Bronchial epithelial cell (primary cell): ENCODE results near the gene PLIN1. TPM values are rescaled to one million over a fixed set of nuclear protein-coding genes. Genes with fewer than 3 reads are reported as not detected.

Source experiments
- DNase-seq: peaks from one replicate; pipeline ENCODE4 v3.0.0-alpha.2; 2010; ENCODE audit warnings: low read depth
- FAIRE-seq: peaks from 2 replicates; lab custom pipeline; 2011; peaks lifted over from hg19 to GRCh38; lab: Jason Lieb, UNC
- H3K27me3 ChIP-seq: 2 replicates; pipeline ENCODE4 v1.5.1; 2011; ENCODE audit warnings: low read length; ENCODE audit not compliant: control insufficient read depth, insufficient read depth
- H3K36me3 ChIP-seq: 2 replicates; pipeline ENCODE4 v1.5.1; 2011; ENCODE audit warnings: low read length; ENCODE audit not compliant: control insufficient read depth, insufficient read depth
- H3K4me3 ChIP-seq: 2 replicates; pipeline ENCODE4 v1.5.1; 2011; ENCODE audit warnings: mild to moderate bottlenecking, low read depth, low read length, control low read depth
- CTCF ChIP-seq: IDR thresholded peaks from 2 replicates; pipeline ENCODE4 v1.5.1; 2011; ENCODE audit warnings: mild to moderate bottlenecking, moderate library complexity, low read length, control low read depth, inconsistent platforms; ENCODE audit not compliant: insufficient read depth, severe bottlenecking
- total RNA-seq: library from RNA; depleted of rRNA; stranded (reverse); fragments of >200 nt; gene quantifications from 2 replicates; pipeline ENCODE4 v1.2.1, GENCODE V29; 2014

Gene PLIN1
- total RNA-seq, 1 donor from 2014 or later = under 0.01 TPM

DNA sequence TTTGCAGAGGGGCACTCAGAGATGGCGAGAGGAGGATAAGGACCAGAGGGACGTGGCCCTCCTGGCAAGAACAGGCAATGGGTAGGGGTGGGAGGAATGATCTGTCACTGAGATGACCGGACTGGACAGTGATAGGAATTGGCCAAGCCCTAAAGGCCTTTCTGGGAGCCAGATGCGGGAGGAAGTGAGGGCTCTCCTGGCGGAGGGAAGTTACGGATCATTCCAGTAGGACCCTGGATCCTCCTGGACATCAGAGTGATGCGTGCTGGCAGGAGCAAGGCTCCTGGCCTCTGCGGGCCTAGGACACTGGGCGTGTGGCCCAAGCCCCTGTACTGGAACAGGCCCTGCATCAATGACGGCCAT lies 47.3 kb downstream of the PLIN1 start:
- Histone ChIP-seq H3K27me3 (no peaks in the 10 kb centered on the region), H3K36me3 (peaks cover 7% of the 10 kb centered on the region), H3K4me3 (no peak overlapping the region)
- DNase-seq (no peak), FAIRE-seq (no peak)
- no peak for TF ChIP-seq CTCF

GRCh38 chr15:89630974-89631901 lies 47.9 kb downstream of the PLIN1 start:
- Histone ChIP-seq H3K36me3 (peaks cover 8% of the 10 kb centered on the region), H3K27me3 (no peaks in the 10 kb centered on the region), H3K4me3 (no peak overlapping the region)
- FAIRE-seq (no peak), DNase-seq (no peak)
- TF ChIP-seq CTCF = no peak

DNA sequence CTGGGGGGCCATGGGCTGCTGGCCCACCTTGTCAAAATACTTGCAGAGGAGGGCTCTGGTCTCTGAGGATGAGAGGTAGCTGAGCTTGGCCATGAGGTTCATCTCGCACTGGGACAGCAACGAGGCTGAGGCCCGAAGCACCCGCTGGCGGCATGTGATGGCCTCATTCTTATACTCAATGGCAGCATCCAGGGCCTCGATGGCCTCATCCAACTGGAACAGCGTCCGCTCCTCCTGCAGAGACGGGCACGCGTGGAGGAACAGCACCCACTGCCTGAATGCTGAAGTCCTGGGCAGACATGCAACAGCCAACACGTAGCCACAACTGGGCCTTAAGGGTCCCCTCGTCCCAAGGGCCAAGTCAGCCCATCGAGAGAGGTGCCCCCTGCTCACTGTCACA lies 48.9 kb downstream of the PLIN1 start:
- DNase-seq = no peak
- no peak for TF ChIP-seq CTCF
- H3K27me3 ChIP-seq = no peaks in the 10 kb centered on the region
- H3K4me3 ChIP-seq = no peak overlapping the region
- peaks cover 8% of the 10 kb centered on the region for H3K36me3 ChIP-seq
- no peak for FAIRE-seq

- FAIRE-seq = no peak
Observed at GRCh38 chr15:89629829-89630228, 49.3 kb downstream of the PLIN1 start.

GRCh38 chr15:89628806-89629715 lies 50.1 kb downstream of the PLIN1 start:
- no peak for DNase-seq
- H3K4me3 ChIP-seq = no peak overlapping the region
- peak; percentile 82 for FAIRE-seq
- H3K36me3 ChIP-seq = peaks cover 14% of the 10 kb centered on the region
- H3K27me3 ChIP-seq = no peaks in the 10 kb centered on the region
- TF ChIP-seq CTCF = no peak

More at GRCh38 chr15:89629829-89630228, 49.3 kb downstream of the PLIN1 start:
- Histone ChIP-seq H3K36me3 (peaks cover 9% of the 10 kb centered on the region), H3K27me3 (no peaks in the 10 kb centered on the region), H3K4me3 (no peak overlapping the region)
- no peak for TF ChIP-seq CTCF
- DNase-seq = no peak
